Measurements from ENCODE around the gene SPATA19. TPM values are rescaled to one million over a fixed set of nuclear protein-coding genes. Genes with fewer than 3 reads are reported as not detected.

The SPATA19 gene
- total and polyA plus RNA-seq, 2 of the 13 experiments (the other 11 are each of a cell fraction or from before 2014, with no cell fraction given) = not detected

GRCh38 chr11:133815636-133816035 lies 29.7 kb downstream of the SPATA19 start:
- no peaks in the 10 kb centered on the region for H3K4me1 ChIP-seq (ENCODE audit: insufficient read depth, low read length)
- POLR2A ChIA-PET = no interaction called here
- H3K9me3 ChIP-seq (ENCODE audit: low read length) = no peaks in the 10 kb centered on the region
- no peaks in the 10 kb centered on the region for H4K20me1 ChIP-seq (ENCODE audit: insufficient read depth, low read length)
- no peak overlapping the region for H3K27ac ChIP-seq (ENCODE audit: extremely low read length, insufficient read depth, low read length)
- DNase-seq (ENCODE audit: low spot score) = no peak
- intact Hi-C loops (cut with micrococcal nuclease; ENCODE audit: unreplicated experiment) (no loop called here), in situ Hi-C loops (cut with HindIII; ENCODE audit: extremely low pct_ligation_motif_present, low pct_unique_long_range_greater_than_20kb) (no loop called here)
- H3K27me3 ChIP-seq (ENCODE audit: control insufficient read depth in 1 of 2, insufficient read depth in 2 of 2, low read length in 2 of 2) = peaks cover 0 to 20% of the 10 kb centered on the region in 2 experiments; a peak in 3 of 5 replicates
- no TSS peak for BruUV-seq (replicated peaks)
- no peak overlapping the region for H3K4me2 ChIP-seq (ENCODE audit: low read depth, low read length)
- no peak overlapping the region for H3K9ac ChIP-seq (ENCODE audit: insufficient read depth, low read depth, low read length)
- no peaks in the 10 kb centered on the region for H3K36me3 ChIP-seq (replicated peaks in 1 of 2; ENCODE audit: control insufficient read depth in 1 of 2, insufficient read depth in 2 of 2, low read length in 2 of 2)
- no peak overlapping the region for H2AFZ ChIP-seq (ENCODE audit: low read length)
- ATAC-seq = no peak
- TF ChIP-seq PHF21A (CRISPR knock-in tag; IDR thresholded peaks at IDR 0.05) = no peak
- no peak for TF ChIP-seq ZFP82 (CRISPR knock-in tag; IDR thresholded peaks at IDR 0.05; ENCODE audit: borderline replicate concordance)
- CTCF ChIA-PET (ENCODE audit: low intra/inter-chr PET ratio, low total read pairs) = no interaction called here
- no peak overlapping the region for H3K4me3 ChIP-seq (replicated peaks in 1 of 3; ENCODE audit: insufficient read depth in 1 of 3, low read depth in 2 of 3, low read length in 3 of 3)
- H3K79me2 ChIP-seq (ENCODE audit: insufficient read depth, low read length) = no peaks in the 10 kb centered on the region
- no peak for FAIRE-seq
- WGBS (ENCODE audit: low lambda C conversion rate) = 5% methylated on average over 3 of the region's 5 CpGs

GRCh38 chr11:133814588-133815100 lies 30.7 kb downstream of the SPATA19 start:
- 2% methylated on average over 7 of the region's 8 CpGs for WGBS (ENCODE audit: low lambda C conversion rate)
- Histone ChIP-seq H3K27ac (ENCODE audit: extremely low read length, insufficient read depth, low read length) (no peak overlapping the region), H3K27me3 (ENCODE audit: control insufficient read depth in 1 of 2, insufficient read depth in 2 of 2, low read length in 2 of 2) (peaks cover 2 to 30% of the 10 kb centered on the region in 2 experiments; a peak in 3 of 5 replicates), H2AFZ (ENCODE audit: low read length) (no peak overlapping the region), H3K36me3 (replicated peaks in 1 of 2; ENCODE audit: control insufficient read depth in 1 of 2, insufficient read depth in 2 of 2, low read length in 2 of 2) (no peaks in the 10 kb centered on the region), H4K20me1 (ENCODE audit: insufficient read depth, low read length) (no peaks in the 10 kb centered on the region), H3K4me3 (replicated peaks in 1 of 3; ENCODE audit: insufficient read depth in 1 of 3, low read depth in 2 of 3, low read length in 3 of 3) (no peak overlapping the region), H3K9ac (ENCODE audit: insufficient read depth, low read depth, low read length) (no peak overlapping the region), H3K4me1 (ENCODE audit: insufficient read depth, low read length) (no peaks in the 10 kb centered on the region), H3K9me3 (ENCODE audit: low read length) (no peaks in the 10 kb centered on the region), H3K79me2 (ENCODE audit: insufficient read depth, low read length) (no peaks in the 10 kb centered on the region), H3K4me2 (ENCODE audit: low read depth, low read length) (no peak overlapping the region)
- ChIA-PET CTCF (ENCODE audit: low intra/inter-chr PET ratio, low total read pairs) (no interaction called here), POLR2A (no interaction called here)
- no peak for FAIRE-seq
- in situ Hi-C loops (cut with HindIII; ENCODE audit: extremely low pct_ligation_motif_present, low pct_unique_long_range_greater_than_20kb) = no loop called here
- intact Hi-C loops (cut with micrococcal nuclease; ENCODE audit: unreplicated experiment) = no loop called here
- no peak for DNase-seq (ENCODE audit: low spot score)
- no peak for ATAC-seq
- BruUV-seq (replicated peaks) = no TSS peak
- TF ChIP-seq ZNF292 (CRISPR knock-in tag; IDR thresholded peaks at IDR 0.05; ENCODE audit: borderline replicate concordance, low read depth) (no peak), ZNF841 (CRISPR knock-in tag; IDR thresholded peaks at IDR 0.05; ENCODE audit: borderline replicate concordance) (no peak), ZNF672 (CRISPR knock-in tag; IDR thresholded peaks at IDR 0.05) (no peak), REL (CRISPR knock-in tag; conservative IDR thresholded peaks at IDR 0.05) (no peak), PATZ1 (CRISPR knock-in tag; IDR thresholded peaks at IDR 0.05) (no peak), SOX13 (IDR thresholded peaks at IDR 0.05) (no peak), SOX13 (CRISPR knock-in tag; conservative IDR thresholded peaks at IDR 0.05 in 1 of 2, IDR thresholded peaks at IDR 0.05 in 1 of 2) (no peak), MIER3 (CRISPR knock-in tag; IDR thresholded peaks at IDR 0.05; ENCODE audit: borderline replicate concordance) (no peak)
- TF ChIP-seq, protein P1, sequence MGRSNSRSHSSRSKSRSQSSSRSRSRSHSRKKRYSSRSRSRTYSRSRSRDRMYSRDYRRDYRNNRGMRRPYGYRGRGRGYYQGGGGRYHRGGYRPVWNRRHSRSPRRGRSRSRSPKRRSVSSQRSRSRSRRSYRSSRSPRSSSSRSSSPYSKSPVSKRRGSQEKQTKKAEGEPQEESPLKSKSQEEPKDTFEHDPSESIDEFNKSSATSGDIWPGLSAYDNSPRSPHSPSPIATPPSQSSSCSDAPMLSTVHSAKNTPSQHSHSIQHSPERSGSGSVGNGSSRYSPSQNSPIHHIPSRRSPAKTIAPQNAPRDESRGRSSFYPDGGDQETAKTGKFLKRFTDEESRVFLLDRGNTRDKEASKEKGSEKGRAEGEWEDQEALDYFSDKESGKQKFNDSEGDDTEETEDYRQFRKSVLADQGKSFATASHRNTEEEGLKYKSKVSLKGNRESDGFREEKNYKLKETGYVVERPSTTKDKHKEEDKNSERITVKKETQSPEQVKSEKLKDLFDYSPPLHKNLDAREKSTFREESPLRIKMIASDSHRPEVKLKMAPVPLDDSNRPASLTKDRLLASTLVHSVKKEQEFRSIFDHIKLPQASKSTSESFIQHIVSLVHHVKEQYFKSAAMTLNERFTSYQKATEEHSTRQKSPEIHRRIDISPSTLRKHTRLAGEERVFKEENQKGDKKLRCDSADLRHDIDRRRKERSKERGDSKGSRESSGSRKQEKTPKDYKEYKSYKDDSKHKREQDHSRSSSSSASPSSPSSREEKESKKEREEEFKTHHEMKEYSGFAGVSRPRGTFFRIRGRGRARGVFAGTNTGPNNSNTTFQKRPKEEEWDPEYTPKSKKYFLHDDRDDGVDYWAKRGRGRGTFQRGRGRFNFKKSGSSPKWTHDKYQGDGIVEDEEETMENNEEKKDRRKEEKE (IDR thresholded peaks at IDR 0.05) = no peak
- TF ChIP-seq, protein P2, sequence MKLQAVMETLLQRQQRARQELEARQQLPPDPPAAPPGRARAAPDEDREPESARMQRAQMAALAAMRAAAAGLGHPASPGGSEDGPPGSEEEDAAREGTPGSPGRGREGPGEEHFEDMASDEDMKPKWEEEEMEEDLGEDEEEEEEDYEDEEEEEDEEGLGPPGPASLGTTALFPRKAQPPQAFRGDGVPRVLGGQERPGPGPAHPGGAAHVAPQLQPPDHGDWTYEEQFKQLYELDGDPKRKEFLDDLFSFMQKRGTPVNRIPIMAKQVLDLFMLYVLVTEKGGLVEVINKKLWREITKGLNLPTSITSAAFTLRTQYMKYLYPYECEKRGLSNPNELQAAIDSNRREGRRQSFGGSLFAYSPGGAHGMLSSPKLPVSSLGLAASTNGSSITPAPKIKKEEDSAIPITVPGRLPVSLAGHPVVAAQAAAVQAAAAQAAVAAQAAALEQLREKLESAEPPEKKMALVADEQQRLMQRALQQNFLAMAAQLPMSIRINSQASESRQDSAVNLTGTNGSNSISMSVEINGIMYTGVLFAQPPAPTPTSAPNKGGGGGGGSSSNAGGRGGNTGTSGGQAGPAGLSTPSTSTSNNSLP (IDR thresholded peaks at IDR 0.05; ENCODE audit: low read depth, low read length) = no peak

Measured in HepG2 (cell line).